ENCODE data around the gene GCGR. TPM values are rescaled to one million over a fixed set of nuclear protein-coding genes. Genes with fewer than 3 reads are reported as not detected.

Gene GCGR
- total RNA-seq, 4 donors from 2014 or later, result 0.14 to 0.64 TPM; not detected in 2

- TF ChIP-seq EP300 (IDR thresholded peaks at IDR 0.05; ENCODE audit: low read depth) (no peak), POLR2A (IDR thresholded peaks at IDR 0.05) (no peak), CTCF (IDR thresholded peaks at IDR 0.05) (no peak), POLR2AphosphoS5 (IDR thresholded peaks at IDR 0.05) (no peak)
- H3K27me3 ChIP-seq, result no peaks in the 10 kb centered on the region
- H3K36me3 ChIP-seq, result no peaks in the 10 kb centered on the region
- DNase-seq, result no peak
- no peak overlapping the region for H3K27ac ChIP-seq
- no peak overlapping the region for H3K4me3 ChIP-seq
- H3K9me3 ChIP-seq, result no peaks in the 10 kb centered on the region
- H3K4me1 ChIP-seq, result peaks cover 10 to 24% (median 17%) of the 10 kb centered on the region in 4 donors
- intact Hi-C loops (cut with DNase I; ENCODE audit: low total_unique reads) (no loop called here), in situ Hi-C loops (cut with MboI; ENCODE audit: low pct_ligation_motif_present in 1 of 4, low pct_unique_long_range_greater_than_20kb in 1 of 4, low sequenced_read_pairs in 3 of 4) (no loop called here)
- WGBS, 2 donors (ENCODE audit: low coverage in 1 of 2), result 78 to 92% methylated on average over 7 to 25 of the region's 33 CpGs
Measured at GRCh38 chr17:81823820-81824550, 20.0 kb downstream of the GCGR start.

- TF ChIP-seq CTCF (IDR thresholded peaks at IDR 0.05) (no peak), POLR2A (IDR thresholded peaks at IDR 0.05) (no peak), POLR2AphosphoS5 (IDR thresholded peaks at IDR 0.05) (no peak), EP300 (IDR thresholded peaks at IDR 0.05; ENCODE audit: low read depth) (no peak)
- H3K27ac ChIP-seq, result no peak overlapping the region
- 87% methylated on average over 3 of the region's 11 CpGs; no CpG with 5 or more reads in 1 of the 2 donors for WGBS, 2 donors (ENCODE audit: low coverage in 1 of 2)
- no peaks in the 10 kb centered on the region for H3K36me3 ChIP-seq
- H3K4me1 ChIP-seq, result peaks cover 10 to 24% (median 17%) of the 10 kb centered on the region in 4 donors
- intact Hi-C loops (cut with DNase I; ENCODE audit: low total_unique reads) (no loop called here), in situ Hi-C loops (cut with MboI; ENCODE audit: low pct_ligation_motif_present in 1 of 4, low pct_unique_long_range_greater_than_20kb in 1 of 4, low sequenced_read_pairs in 3 of 4) (no loop called here)
- H3K9me3 ChIP-seq, result no peaks in the 10 kb centered on the region
- H3K4me3 ChIP-seq, result no peak overlapping the region
- no peaks in the 10 kb centered on the region for H3K27me3 ChIP-seq
- no peak for DNase-seq
Measured at GRCh38 chr17:81824595-81824994, 20.6 kb downstream of the GCGR start.

- peaks cover 10 to 23% (median 18%) of the 10 kb centered on the region in 4 donors for H3K4me1 ChIP-seq
Measured at GRCh38 chr17:81825841-81826466, 22.0 kb downstream of the GCGR start.

More at GRCh38 chr17:81825841-81826466, 22.0 kb downstream of the GCGR start:
- intact Hi-C loops (cut with DNase I; ENCODE audit: low total_unique reads) (no loop called here), in situ Hi-C loops (cut with MboI; ENCODE audit: low pct_ligation_motif_present in 1 of 4, low pct_unique_long_range_greater_than_20kb in 1 of 4, low sequenced_read_pairs in 3 of 4) (no loop called here)
- Histone ChIP-seq H3K4me3 (no peak overlapping the region), H3K27ac (no peak overlapping the region), H3K9me3 (no peaks in the 10 kb centered on the region), H3K36me3 (no peaks in the 10 kb centered on the region), H3K27me3 (no peaks in the 10 kb centered on the region)
- 40 to 60% methylated on average over 2 to 11 of the region's 11 CpGs for WGBS, 2 donors (ENCODE audit: low coverage in 1 of 2)
- no peak for TF ChIP-seq POLR2AphosphoS5 (IDR thresholded peaks at IDR 0.05)
- no peak for TF ChIP-seq EP300 (IDR thresholded peaks at IDR 0.05; ENCODE audit: low read depth)
- no peak for TF ChIP-seq POLR2A (IDR thresholded peaks at IDR 0.05)
- peak in 1 of 5 experiments; percentile 37 for TF ChIP-seq CTCF (IDR thresholded peaks at IDR 0.05)
- DNase-seq, result no peak
